DOHH2 (cell line): Measurements from ENCODE around the gene NKTR.
"Not testable (repeated sequence)": the region's sequence is repeated elsewhere in the genome, so short reads cannot be mapped to it uniquely, and the experiment has no call there.

Experiments used
- EZH2phosphoT487 ChIP-seq: fragments of 200-600 bp; sonication (generic); IDR thresholded peaks from 2 replicates; pipeline ENCODE4 v1.6.1; 2017; ENCODE audit warnings: borderline replicate concordance, mild to moderate bottlenecking, antibody characterized with exemption, low read length, moderate library complexity, mixed read lengths
- TF ChIP-seq, protein P1 (sequence below): fragments of 200-600 bp; sonication (generic); IDR thresholded peaks from one replicate; pipeline ENCODE4 v1.5.1; 2014; ENCODE audit warnings: antibody characterized with exemption, mild to moderate bottlenecking, low read depth, low read length; ENCODE audit not compliant: poor library complexity, severe bottlenecking

DNA sequence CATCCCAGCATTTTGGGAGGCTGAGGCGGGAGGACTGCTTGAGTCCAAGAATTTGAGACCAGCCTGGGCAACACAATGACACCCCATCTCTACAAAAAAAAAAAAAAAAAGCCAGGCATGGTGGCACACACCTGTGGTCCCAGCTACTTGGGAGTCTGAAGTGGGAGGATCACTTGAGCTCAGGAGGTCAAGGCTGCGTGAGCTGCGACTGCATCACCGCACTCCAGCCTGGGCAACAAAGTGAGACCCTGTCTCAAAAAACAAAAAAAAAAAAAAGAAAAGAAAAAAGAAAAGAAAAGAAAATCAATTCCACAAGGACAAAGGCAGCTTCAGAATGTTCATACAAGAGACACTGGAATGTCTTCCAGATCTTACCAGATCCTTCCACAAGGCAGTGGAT, 21.1 kb upstream of the NKTR start:
- TF ChIP-seq, protein P1, sequence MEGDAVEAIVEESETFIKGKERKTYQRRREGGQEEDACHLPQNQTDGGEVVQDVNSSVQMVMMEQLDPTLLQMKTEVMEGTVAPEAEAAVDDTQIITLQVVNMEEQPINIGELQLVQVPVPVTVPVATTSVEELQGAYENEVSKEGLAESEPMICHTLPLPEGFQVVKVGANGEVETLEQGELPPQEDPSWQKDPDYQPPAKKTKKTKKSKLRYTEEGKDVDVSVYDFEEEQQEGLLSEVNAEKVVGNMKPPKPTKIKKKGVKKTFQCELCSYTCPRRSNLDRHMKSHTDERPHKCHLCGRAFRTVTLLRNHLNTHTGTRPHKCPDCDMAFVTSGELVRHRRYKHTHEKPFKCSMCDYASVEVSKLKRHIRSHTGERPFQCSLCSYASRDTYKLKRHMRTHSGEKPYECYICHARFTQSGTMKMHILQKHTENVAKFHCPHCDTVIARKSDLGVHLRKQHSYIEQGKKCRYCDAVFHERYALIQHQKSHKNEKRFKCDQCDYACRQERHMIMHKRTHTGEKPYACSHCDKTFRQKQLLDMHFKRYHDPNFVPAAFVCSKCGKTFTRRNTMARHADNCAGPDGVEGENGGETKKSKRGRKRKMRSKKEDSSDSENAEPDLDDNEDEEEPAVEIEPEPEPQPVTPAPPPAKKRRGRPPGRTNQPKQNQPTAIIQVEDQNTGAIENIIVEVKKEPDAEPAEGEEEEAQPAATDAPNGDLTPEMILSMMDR = not testable (repeated sequence)
- not testable (repeated sequence) for TF ChIP-seq EZH2phosphoT487
